A549 (cell line): ENCODE results near the gene GNA12. TPM values are rescaled to one million over a fixed set of nuclear protein-coding genes. Genes with fewer than 3 reads are reported as not detected.

Experiments
- ATAC-seq, 2 experiments: fragments of 200-7000 bp in 1 of 2; fragments of >200 bp in 1 of 2; cut with Nextera tagmentation in 1 of 2; cut with Tn5 transposase in 1 of 2; 3 replicates each; pipeline versions ENCODE4 v1.8.0 to v1.9.1; 2018 to 2020; ENCODE audit warnings: mild to moderate bottlenecking in 1 of 2, moderate library complexity in 1 of 2
- CTCF ChIA-PET: fragments of 300-600 bp; sonication (Branson Sonifier 250); formaldehyde crosslinking; extraction: SDS; loops from one replicate; lab custom pipeline; 2021; ENCODE audit warnings: antibody characterized with exemption, inconsistent platforms; lab: Yijun Ruan, JAX
- POLR2A ChIA-PET: fragments of 350-600 bp; formaldehyde crosslinking; extraction: SDS; loops from one replicate; lab custom pipeline; 2021; ENCODE audit warnings: antibody characterized with exemption, inconsistent platforms; lab: Yijun Ruan, JAX
- DNase-seq, 2 experiments: peaks; one replicate each; pipeline versions ENCODE4 v3.0.0 to v3.0.0-alpha.2; 2011 to 2016; ENCODE audit warnings: low read depth in 1 of 2, low spot score in 1 of 2
- FAIRE-seq: peaks from 2 replicates; lab custom pipeline; 2011; peaks lifted over from hg19 to GRCh38; lab: Jason Lieb, UNC
- H3K27ac ChIP-seq, 2 experiments: fragments of >200 bp; sonication (Bioruptor Twin); formaldehyde crosslinking; 3 replicates each; pipeline ENCODE4 v1.5.1; 2016 to 2017
- H3K4me1 ChIP-seq: fragments of >200 bp; sonication (Bioruptor Twin); formaldehyde crosslinking; 3 replicates; pipeline ENCODE4 v1.6.1; 2016
- H3K4me2 ChIP-seq: fragments of >200 bp; sonication (Bioruptor Twin); formaldehyde crosslinking; 3 replicates; pipeline ENCODE4 v1.6.1; 2016
- H3K4me3 ChIP-seq: fragments of >200 bp; sonication (Bioruptor Twin); formaldehyde crosslinking; 3 replicates; pipeline ENCODE4 v1.5.1; 2016
- H3K9me3 ChIP-seq: fragments of >200 bp; sonication (Bioruptor Twin); formaldehyde crosslinking; 3 replicates; pipeline ENCODE4 v1.6.1; 2016
- ATOH8 ChIP-seq: fragments of 250-450 bp; sonication (Bioruptor Pico); IDR thresholded peaks from 2 replicates; pipeline ENCODE4 v1.5.0; 2020; ENCODE audit warnings: low read depth, mild to moderate bottlenecking, moderate library complexity
- CBX2 ChIP-seq: fragments of 200-600 bp; sonication (generic); IDR thresholded peaks from 2 replicates; pipeline ENCODE4 v1.6.1; 2016; ENCODE audit warnings: low read depth, mild to moderate bottlenecking, borderline replicate concordance
- CBX8 ChIP-seq: fragments of 200-600 bp; sonication (generic); IDR thresholded peaks from 2 replicates; pipeline ENCODE4 v1.6.1; 2016
- CEBPB ChIP-seq, 2 experiments: fragments of >200 bp in 1 of 2; sonication (Bioruptor Twin) in 1 of 2; formaldehyde crosslinking in 1 of 2; IDR thresholded peaks; 2 replicates each; pipeline ENCODE4 v1.6.1; 2012 to 2016
- CHD4 ChIP-seq: fragments of 200-600 bp; sonication (generic); IDR thresholded peaks from 2 replicates; pipeline ENCODE4 v1.6.1; 2016; ENCODE audit warnings: antibody characterized with exemption, mild to moderate bottlenecking, borderline replicate concordance
- E2F6 ChIP-seq: IDR thresholded peaks from 2 replicates; pipeline ENCODE4 v1.6.1; 2012; ENCODE audit warnings: low read depth, borderline replicate concordance
- FOXS1 ChIP-seq: fragments of 250-450 bp; sonication (Bioruptor Pico); IDR thresholded peaks from 2 replicates; pipeline ENCODE4 v1.5.0; 2020; ENCODE audit warnings: mild to moderate bottlenecking, moderate library complexity
- HEYL ChIP-seq: fragments of 250-450 bp; sonication (Bioruptor Pico); IDR thresholded peaks from 2 replicates; pipeline ENCODE4 v1.8.0; 2021; ENCODE audit warnings: mild to moderate bottlenecking, moderate library complexity
- HOXA7 ChIP-seq: fragments of 250-450 bp; sonication (Bioruptor Pico); IDR thresholded peaks from 2 replicates; pipeline ENCODE4 v1.5.0; 2020; ENCODE audit warnings: mild to moderate bottlenecking, moderate library complexity
- JUN ChIP-seq, 2 experiments: fragments of >200 bp; sonication (Bioruptor Twin); formaldehyde crosslinking; IDR thresholded peaks; 2 replicates in 1 of 2; 3 replicates in 1 of 2; pipeline ENCODE4 v1.6.1; 2016 to 2017
- KDM1A ChIP-seq: fragments of 200-600 bp; sonication (generic); IDR thresholded peaks from 2 replicates; pipeline ENCODE4 v1.6.1; 2016; ENCODE audit warnings: low read depth, mild to moderate bottlenecking
- KDM5A ChIP-seq: fragments of 200-600 bp; sonication (generic); IDR thresholded peaks from 2 replicates; pipeline ENCODE4 v1.6.1; 2016; ENCODE audit warnings: antibody characterized with exemption, mild to moderate bottlenecking
- MAX ChIP-seq: IDR thresholded peaks from 2 replicates; pipeline ENCODE4 v1.6.1; 2012
- POLR2A ChIP-seq: IDR thresholded peaks from 2 replicates; pipeline ENCODE4 v1.6.1; 2012; ENCODE audit warnings: mild to moderate bottlenecking, low read length
- REST ChIP-seq: fragments of 200-600 bp; sonication (generic); IDR thresholded peaks from 2 replicates; pipeline ENCODE4 v1.6.1; 2016; ENCODE audit warnings: antibody characterized with exemption, mild to moderate bottlenecking, moderate library complexity
- RFX5 ChIP-seq: fragments of 450-650 bp; IDR thresholded peaks from 2 replicates; pipeline ENCODE4 v1.7.1; 2014; ENCODE audit warnings: antibody characterized with exemption, mild to moderate bottlenecking, moderate library complexity
- TFCP2L1 ChIP-seq: fragments of 250-450 bp; sonication (Bioruptor Pico); IDR thresholded peaks from 2 replicates; pipeline ENCODE4 v1.5.0; 2021; ENCODE audit warnings: mild to moderate bottlenecking
- WGBS: methylation state at CpG from one replicate; pipeline ENCODE4 v1.1.6; 2017; ENCODE audit errors: missing lambda C conversion rate; 5-methylcytosine and 5-hydroxymethylcytosine counted together
- polyA plus RNA-seq, 4 experiments: library from polyadenylated mRNA; depleted of rRNA in 3 of 4; stranded (reverse); fragments of >200 nt; fragmentation: RNase III in 1 of 4; extraction: RNeasy Plus Mini Kit Qiagen cat#74134 plus additional on column Dnase treatment in 1 of 4; gene quantifications; 2 replicates in 3 of 4; 3 replicates in 1 of 4; pipeline ENCODE4 v1.2.3, GENCODE V29; 2011 to 2017
- TF ChIP-seq, protein P1 (sequence below): fragments of 250-450 bp; sonication (Bioruptor Pico); IDR thresholded peaks from 2 replicates; pipeline ENCODE4 v1.5.0; 2021; ENCODE audit warnings: mild to moderate bottlenecking, moderate library complexity, borderline replicate concordance
- TF ChIP-seq, protein P2 (sequence below): fragments of 450-650 bp; IDR thresholded peaks from 2 replicates; pipeline ENCODE4 v1.6.1; 2014; ENCODE audit warnings: antibody characterized with exemption
- TF ChIP-seq, protein P3 (sequence below): fragments of >200 bp; sonication (Bioruptor Twin); formaldehyde crosslinking; IDR thresholded peaks from 2 replicates; pipeline ENCODE4 v1.6.1; 2016

The GNA12 gene
- polyA plus RNA-seq, 2 of the 4 experiments (the other 2 are of a cell fraction), result 33.0 to 43.7 TPM

- ChIA-PET POLR2A (no interaction called here), CTCF (interaction anchor here (0.6 to 2.7 kb wide), 7 partner anchors 15 to 320 kb away, joined by 3 to 12 read pairs (median 6); no protein-coding TSS in a partner anchor)
- Histone ChIP-seq H3K4me3 (no peak overlapping the region), H3K4me1 (0 out of 3 replicates have a peak, but pooled peaks cover 4% of the 10 kb centered on the region), H3K27ac (no peak overlapping the region), H3K9me3 (no peaks in the 10 kb centered on the region), H3K4me2 (no peak overlapping the region)
- WGBS, result 83% methylated on average over 14 of the region's 14 CpGs
- FAIRE-seq (no peak), ATAC-seq (no peak), DNase-seq (no peak)
- TF ChIP-seq CBX8 (no peak), HEYL (no peak), REST (no peak), E2F6 (no peak), CBX2 (no peak), KDM5A (no peak), TFCP2L1 (CRISPR knock-in tag) (no peak), KDM1A (no peak), ATOH8 (CRISPR knock-in tag) (no peak), HOXA7 (no peak), CEBPB (IDR thresholded peaks at IDR 0.05) (no peak), JUN (IDR thresholded peaks at IDR 0.05) (no peak), RFX5 (no peak), CHD4 (no peak), POLR2A (no peak)
- TF ChIP-seq, protein P1, sequence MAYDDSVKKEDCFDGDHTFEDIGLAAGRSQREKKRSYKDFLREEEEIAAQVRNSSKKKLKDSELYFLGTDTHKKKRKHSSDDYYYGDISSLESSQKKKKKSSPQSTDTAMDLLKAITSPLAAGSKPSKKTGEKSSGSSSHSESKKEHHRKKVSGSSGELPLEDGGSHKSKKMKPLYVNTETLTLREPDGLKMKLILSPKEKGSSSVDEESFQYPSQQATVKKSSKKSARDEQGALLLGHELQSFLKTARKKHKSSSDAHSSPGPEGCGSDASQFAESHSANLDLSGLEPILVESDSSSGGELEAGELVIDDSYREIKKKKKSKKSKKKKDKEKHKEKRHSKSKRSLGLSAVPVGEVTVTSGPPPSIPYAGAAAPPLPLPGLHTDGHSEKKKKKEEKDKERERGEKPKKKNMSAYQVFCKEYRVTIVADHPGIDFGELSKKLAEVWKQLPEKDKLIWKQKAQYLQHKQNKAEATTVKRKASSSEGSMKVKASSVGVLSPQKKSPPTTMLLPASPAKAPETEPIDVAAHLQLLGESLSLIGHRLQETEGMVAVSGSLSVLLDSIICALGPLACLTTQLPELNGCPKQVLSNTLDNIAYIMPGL (CRISPR knock-in tag), result no peak
- TF ChIP-seq, protein P2, sequence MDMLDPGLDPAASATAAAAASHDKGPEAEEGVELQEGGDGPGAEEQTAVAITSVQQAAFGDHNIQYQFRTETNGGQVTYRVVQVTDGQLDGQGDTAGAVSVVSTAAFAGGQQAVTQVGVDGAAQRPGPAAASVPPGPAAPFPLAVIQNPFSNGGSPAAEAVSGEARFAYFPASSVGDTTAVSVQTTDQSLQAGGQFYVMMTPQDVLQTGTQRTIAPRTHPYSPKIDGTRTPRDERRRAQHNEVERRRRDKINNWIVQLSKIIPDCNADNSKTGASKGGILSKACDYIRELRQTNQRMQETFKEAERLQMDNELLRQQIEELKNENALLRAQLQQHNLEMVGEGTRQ, result no peak
Measured at GRCh38 chr7:2686101-2686500, 158.0 kb downstream of the GNA12 start.

DNA sequence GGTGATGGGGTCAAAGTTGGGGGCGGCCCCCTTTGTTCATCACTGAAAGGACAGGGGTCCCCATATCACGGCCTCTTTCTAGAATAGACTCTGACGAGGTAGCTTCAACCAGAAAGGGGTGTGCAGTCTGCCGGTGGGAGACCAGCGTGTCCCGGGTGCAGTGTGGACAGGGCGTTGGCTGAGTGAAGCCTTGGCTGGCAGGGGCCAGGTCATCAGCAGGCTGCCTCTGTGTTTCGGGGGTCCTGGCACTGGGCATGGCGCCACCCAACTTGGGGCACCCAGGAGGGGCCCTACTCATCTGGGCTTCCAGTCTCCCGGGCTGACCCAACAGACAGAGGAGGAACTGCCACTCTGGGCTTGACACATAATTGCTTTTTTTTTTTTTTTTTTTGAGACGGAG is 159.6 kb downstream of the GNA12 start:
- H3K9me3 ChIP-seq, result no peaks in the 10 kb centered on the region
- CTCF ChIA-PET, result interaction anchor here (0.6 to 6.5 kb wide), 5 partner anchors 15 to 234 kb away, joined by 3 to 108 read pairs (median 9); no protein-coding TSS in a partner anchor
- H3K27ac ChIP-seq, result no peak overlapping the region
- WGBS, result 77% methylated on average over 10 of the region's 11 CpGs
- TF ChIP-seq, protein P3, sequence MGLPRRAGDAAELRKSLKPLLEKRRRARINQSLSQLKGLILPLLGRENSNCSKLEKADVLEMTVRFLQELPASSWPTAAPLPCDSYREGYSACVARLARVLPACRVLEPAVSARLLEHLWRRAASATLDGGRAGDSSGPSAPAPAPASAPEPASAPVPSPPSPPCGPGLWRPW, result no peak
- TF ChIP-seq RFX5 (no peak), FOXS1 (CRISPR knock-in tag) (no peak), MAX (no peak)
- TF ChIP-seq, all 56 proteins: peak for 0
- Histone ChIP-seq H3K4me1 (no peaks in the 10 kb centered on the region), H3K4me3 (no peak overlapping the region), H3K4me2 (no peak overlapping the region)
- POLR2A ChIA-PET, result no interaction called here
- DNase-seq (no peak), FAIRE-seq (no peak), ATAC-seq (no peak)
